MCF 10A (cell line): ENCODE measurements around the gene GOLT1A. TPM values are rescaled to one million over a fixed set of nuclear protein-coding genes. Genes with fewer than 3 reads are reported as not detected.
"Not testable (repeated sequence)": the region's sequence is repeated elsewhere in the genome, so short reads cannot be mapped to it uniquely, and the experiment has no call there.

ENCODE experiments used
- BruUV-seq: library from RNA; stranded (reverse); fragments of 400-500 nt; replicated peaks from 2 replicates; lab custom pipeline; 2021; lab: Mats Ljungman, UMichigan
- CTCF ChIA-PET: fragments of 300-600 bp; sonication (Branson Sonifier 250); formaldehyde crosslinking; extraction: SDS; loops from one replicate; lab custom pipeline; 2021; ENCODE audit warnings: antibody characterized with exemption, inconsistent platforms; lab: Yijun Ruan, JAX
- POLR2A ChIA-PET: fragments of 300-600, 350-650 bp; sonication (Branson Sonifier 250); formaldehyde crosslinking; extraction: SDS; loops from one replicate; lab custom pipeline; 2020; ENCODE audit warnings: antibody characterized with exemption, inconsistent platforms; lab: Yijun Ruan, JAX
- DNase-seq: peaks from one replicate; pipeline ENCODE4 v3.0.0-alpha.2; 2018; ENCODE audit not compliant: unreplicated experiment
- H3K27ac Mint-ChIP-seq: one replicate; pipeline ENCODE4 v1.8.0; 2022; ENCODE audit warnings: mild to moderate bottlenecking, low read depth, mixed read lengths; ENCODE audit not compliant: unreplicated experiment
- H3K27me3 Mint-ChIP-seq: one replicate; pipeline ENCODE4 v1.8.0; 2022; ENCODE audit warnings: mixed read lengths; ENCODE audit not compliant: insufficient read depth, unreplicated experiment
- H3K36me3 Mint-ChIP-seq: one replicate; pipeline ENCODE4 v1.8.0; 2022; ENCODE audit warnings: mild to moderate bottlenecking, moderate library complexity, mixed read lengths; ENCODE audit not compliant: insufficient read depth, unreplicated experiment
- H3K4me1 Mint-ChIP-seq: one replicate; pipeline ENCODE4 v1.8.0; 2022; ENCODE audit warnings: mixed read lengths; ENCODE audit not compliant: insufficient read depth, unreplicated experiment
- H3K4me3 Mint-ChIP-seq: one replicate; pipeline ENCODE4 v1.8.0; 2022; ENCODE audit warnings: mild to moderate bottlenecking, moderate library complexity, mixed read lengths; ENCODE audit not compliant: unreplicated experiment
- H3K9me3 Mint-ChIP-seq: one replicate; pipeline ENCODE4 v1.8.0; 2022; ENCODE audit warnings: mixed read lengths; ENCODE audit not compliant: unreplicated experiment
- CTCF ChIP-seq: fragments of 200-600 bp; IDR thresholded peaks from one replicate; pipeline ENCODE4 v1.8.0; 2022; ENCODE audit warnings: antibody characterized with exemption, mild to moderate bottlenecking; ENCODE audit not compliant: unreplicated experiment
- intact Hi-C: fragments of 100-400 bp; cut with micrococcal nuclease; formaldehyde crosslinking; loops from 2 replicates; pipeline ENCODE4 v1.14.1; 2022
- total RNA-seq: library from RNA; stranded (reverse); gene quantifications from 2 replicates; pipeline ENCODE4 v1.2.3, GENCODE V29; 2022

GOLT1A gene
- total RNA-seq, 1 experiment from 2014 or later: 11.5 TPM

GRCh38 chr1:204242920-204243319, 29.1 kb upstream of the GOLT1A start:
- no peaks in the 10 kb centered on the region for H3K9me3 Mint-ChIP-seq
- no peak overlapping the region for H3K4me3 Mint-ChIP-seq
- POLR2A ChIA-PET: no interaction called here
- BruUV-seq: no TSS peak
- no peak for DNase-seq
- H3K27me3 Mint-ChIP-seq: no peaks in the 10 kb centered on the region
- H3K4me1 Mint-ChIP-seq: no peaks in the 10 kb centered on the region
- intact Hi-C loops: no loop called here
- H3K27ac Mint-ChIP-seq: no peak overlapping the region
- CTCF ChIA-PET: interaction anchor here (0.6 to 4.2 kb wide), 7 partner anchors 15 to 155 kb away, joined by 3 to 17 read pairs (median 3); no protein-coding TSS in a partner anchor
- H3K36me3 Mint-ChIP-seq: peaks cover 95% of the 10 kb centered on the region
- no peak for TF ChIP-seq CTCF

- peaks cover 92% of the 10 kb centered on the region for H3K36me3 Mint-ChIP-seq
- POLR2A ChIA-PET: no interaction called here
- no TSS peak for BruUV-seq
- CTCF ChIA-PET: interaction anchor here (0.6 to 4.2 kb wide), 4 partner anchors 11 to 83 kb away, joined by 4 to 17 read pairs (median 5); no protein-coding TSS in a partner anchor
- TF ChIP-seq CTCF: no peak
- no peak for DNase-seq
- H3K4me1 Mint-ChIP-seq: no peaks in the 10 kb centered on the region
- H3K27me3 Mint-ChIP-seq: no peaks in the 10 kb centered on the region
- no peak overlapping the region for H3K4me3 Mint-ChIP-seq
- intact Hi-C loops: no loop called here
- H3K27ac Mint-ChIP-seq: no peak overlapping the region
- no peaks in the 10 kb centered on the region for H3K9me3 Mint-ChIP-seq
These were observed 28.1 kb upstream of the GOLT1A start for GRCh38 chr1:204241914-204242313.

GRCh38 chr1:204241050-204241449, 27.3 kb upstream of the GOLT1A start:
- BruUV-seq: no TSS peak
- no peak overlapping the region for H3K4me3 Mint-ChIP-seq
- H3K9me3 Mint-ChIP-seq: no peaks in the 10 kb centered on the region
- intact Hi-C loops: no loop called here
- peaks cover 90% of the 10 kb centered on the region for H3K36me3 Mint-ChIP-seq
- H3K4me1 Mint-ChIP-seq: no peaks in the 10 kb centered on the region
- POLR2A ChIA-PET: interaction anchor here (0.5 to 1.2 kb wide), 3 partner anchors 9 to 935 kb away, joined by 3 to 4 read pairs (median 3); no protein-coding TSS in a partner anchor
- peak; percentile 20 for DNase-seq
- H3K27me3 Mint-ChIP-seq: no peaks in the 10 kb centered on the region
- CTCF ChIA-PET: interaction anchor here (0.6 to 4.2 kb wide), 6 partner anchors 12 to 249 kb away, joined by 3 to 17 read pairs (median 4); no protein-coding TSS in a partner anchor
- no peak for TF ChIP-seq CTCF
- H3K27ac Mint-ChIP-seq: no peak overlapping the region

- intact Hi-C loops: no loop called here
- Mint-ChIP-seq H3K4me3 (no peak overlapping the region), H3K4me1 (no peaks in the 10 kb centered on the region), H3K9me3 (no peaks in the 10 kb centered on the region), H3K36me3 (peaks cover 90% of the 10 kb centered on the region), H3K27ac (no peak overlapping the region), H3K27me3 (no peaks in the 10 kb centered on the region)
- no peak for DNase-seq
- ChIA-PET POLR2A (interaction anchor here (1.2 kb wide), 1 partner anchor 10 kb away, joined by 3 read pairs; no protein-coding TSS in a partner anchor), CTCF (interaction anchor here (0.6 to 1.4 kb wide), 4 partner anchors 11 to 721 kb away, joined by 3 to 6 read pairs (median 3); no protein-coding TSS in a partner anchor)
- TF ChIP-seq CTCF: no peak
- no TSS peak for BruUV-seq
These were observed 26.4 kb upstream of the GOLT1A start for GRCh38 chr1:204240233-204240632.

- ChIA-PET POLR2A (interaction anchor here (0.8 kb wide), 1 partner anchor 112 kb away, joined by 3 read pairs; no protein-coding TSS in a partner anchor), CTCF (interaction anchor here (0.5 to 0.9 kb wide), 4 partner anchors 13 to 722 kb away, joined by 3 read pairs; no protein-coding TSS in a partner anchor)
- H3K4me1 Mint-ChIP-seq, DNase-seq, H3K27me3 Mint-ChIP-seq, intact Hi-C loops, H3K9me3 Mint-ChIP-seq, BruUV-seq, H3K4me3 Mint-ChIP-seq, H3K27ac Mint-ChIP-seq: not testable (repeated sequence)
- peaks cover 90% of the 10 kb centered on the region for H3K36me3 Mint-ChIP-seq
These were observed 25.6 kb upstream of the GOLT1A start for GRCh38 chr1:204239401-204239800.

GRCh38 chr1:204238520-204238919, 24.7 kb upstream of the GOLT1A start:
- POLR2A ChIA-PET: interaction anchor here (0.6 kb wide), 1 partner anchor 26 kb away, joined by 3 read pairs; no protein-coding TSS in a partner anchor
- H3K4me1 Mint-ChIP-seq, H3K27ac Mint-ChIP-seq, DNase-seq, H3K27me3 Mint-ChIP-seq, BruUV-seq, H3K4me3 Mint-ChIP-seq, H3K9me3 Mint-ChIP-seq, intact Hi-C loops: not testable (repeated sequence)
- CTCF ChIA-PET: interaction anchor here (0.9 to 1.2 kb wide), 2 partner anchors 9 to 14 kb away, joined by 3 read pairs; no protein-coding TSS in a partner anchor
- peaks cover 93% of the 10 kb centered on the region for H3K36me3 Mint-ChIP-seq
